ENCODE data around the gene HSPA1A. TPM values are rescaled to one million over a fixed set of nuclear protein-coding genes. Genes with fewer than 3 reads are reported as not detected.
A peak's percentile ranks its signal among the peaks of the same experiment; 100 is the strongest.
"Not testable (repeated sequence)": the region's sequence is repeated elsewhere in the genome, so short reads cannot be mapped to it uniquely, and the experiment has no call there.

HSPA1A gene
- polyA plus RNA-seq, 1 donor (not counting 4 experiments of a cell fraction or from before 2014, with no cell fraction given): 110 TPM

GRCh38 chr6:31797588-31797987 is 17.8 kb upstream of the HSPA1A start:
- Histone ChIP-seq H3K4me3 (ENCODE audit: control insufficient read depth in 2 of 3, extremely low read depth in 1 of 3, insufficient read depth in 2 of 3, low read depth in 1 of 3, low read length in 3 of 3) (no peak overlapping the region), H3K9ac (ENCODE audit: control insufficient read depth, extremely low read depth, insufficient read depth, low read length) (no peak overlapping the region), H3K27ac (ENCODE audit: control insufficient read depth, insufficient read depth, low read length) (no peak overlapping the region), H3K27me3 (ENCODE audit: control insufficient read depth, extremely low read depth, insufficient read depth, low read length) (no peaks in the 10 kb centered on the region), H3K4me1 (ENCODE audit: control insufficient read depth, extremely low read depth, insufficient read depth, low read length) (peaks cover 26% of the 10 kb centered on the region), H3K9me1 (ENCODE audit: control insufficient read depth, extremely low read depth, insufficient read depth, low read length) (no peaks in the 10 kb centered on the region), H2AFZ (ENCODE audit: control insufficient read depth, low read length) (no peak overlapping the region), H3K36me3 (ENCODE audit: control insufficient read depth in 2 of 2, extremely low read depth in 1 of 2, insufficient read depth in 2 of 2, low read length in 2 of 2) (peaks cover 0 to 9% of the 10 kb centered on the region in 2 experiments), H3K9me3 (ENCODE audit: control insufficient read depth, low read depth, low read length) (no peaks in the 10 kb centered on the region), H4K20me1 (ENCODE audit: control insufficient read depth, extremely low read depth, insufficient read depth, low read length) (no peaks in the 10 kb centered on the region), H3K79me2 (ENCODE audit: control insufficient read depth, insufficient read depth, low read length) (peaks cover 25% of the 10 kb centered on the region), H3K4me2 (ENCODE audit: control insufficient read depth, extremely low read depth, insufficient read depth, low read depth, low read length) (peak overlapping the region; percentile 2)
- TF ChIP-seq CTCF (optimal IDR thresholded peaks at IDR 0.05 in 1 of 3, IDR thresholded peaks at IDR 0.05 in 1 of 3, conservative IDR thresholded peaks at IDR 0.05 in 1 of 3; ENCODE audit: extremely low read depth in 1 of 3, insufficient read depth in 2 of 3, low read length in 3 of 3) (no peak), EZH2 (IDR thresholded peaks at IDR 0.05; ENCODE audit: low read length) (no peak)
- no peak for FAIRE-seq
- no peak for DNase-seq (ENCODE audit: low read depth, low spot score)
- dilution Hi-C loops (cut with MboI; ENCODE audit: extremely low pct_ligation_motif_present, low sequenced_read_pairs): no loop called here

- no peaks in the 10 kb centered on the region for H3K27me3 ChIP-seq (ENCODE audit: control insufficient read depth, extremely low read depth, insufficient read depth, low read length)
- TF ChIP-seq EZH2 (IDR thresholded peaks at IDR 0.05; ENCODE audit: low read length) (no peak), CTCF (optimal IDR thresholded peaks at IDR 0.05 in 1 of 3, IDR thresholded peaks at IDR 0.05 in 1 of 3, conservative IDR thresholded peaks at IDR 0.05 in 1 of 3; ENCODE audit: extremely low read depth in 1 of 3, insufficient read depth in 2 of 3, low read length in 3 of 3) (no peak)
- H3K9me3 ChIP-seq (ENCODE audit: control insufficient read depth, low read depth, low read length): no peaks in the 10 kb centered on the region
- no peak overlapping the region for H3K27ac ChIP-seq (ENCODE audit: control insufficient read depth, insufficient read depth, low read length)
- no peaks in the 10 kb centered on the region for H3K9me1 ChIP-seq (ENCODE audit: control insufficient read depth, extremely low read depth, insufficient read depth, low read length)
- H3K9ac ChIP-seq (ENCODE audit: control insufficient read depth, extremely low read depth, insufficient read depth, low read length): no peak overlapping the region
- dilution Hi-C loops (cut with MboI; ENCODE audit: extremely low pct_ligation_motif_present, low sequenced_read_pairs): no loop called here
- FAIRE-seq (no peak), DNase-seq (ENCODE audit: low read depth, low spot score) (no peak)
- H3K79me2 ChIP-seq (ENCODE audit: control insufficient read depth, insufficient read depth, low read length): peaks cover 11% of the 10 kb centered on the region
- peaks cover 16% of the 10 kb centered on the region for H3K4me1 ChIP-seq (ENCODE audit: control insufficient read depth, extremely low read depth, insufficient read depth, low read length)
- no peak overlapping the region for H3K4me2 ChIP-seq (ENCODE audit: control insufficient read depth, extremely low read depth, insufficient read depth, low read depth, low read length)
- H4K20me1 ChIP-seq (ENCODE audit: control insufficient read depth, extremely low read depth, insufficient read depth, low read length): no peaks in the 10 kb centered on the region
- H3K4me3 ChIP-seq (ENCODE audit: control insufficient read depth in 2 of 3, extremely low read depth in 1 of 3, insufficient read depth in 2 of 3, low read depth in 1 of 3, low read length in 3 of 3): no peak overlapping the region
- H3K36me3 ChIP-seq (ENCODE audit: control insufficient read depth in 2 of 2, extremely low read depth in 1 of 2, insufficient read depth in 2 of 2, low read length in 2 of 2): peaks cover 0 to 5% of the 10 kb centered on the region in 2 experiments
- no peak overlapping the region for H2AFZ ChIP-seq (ENCODE audit: control insufficient read depth, low read length)
Observed at GRCh38 chr6:31799781-31800180, 15.6 kb upstream of the HSPA1A start.

GRCh38 chr6:31801031-31801927 is 14.1 kb upstream of the HSPA1A start:
- H3K9ac ChIP-seq (ENCODE audit: control insufficient read depth, extremely low read depth, insufficient read depth, low read length); DNase-seq (ENCODE audit: low read depth, low spot score); FAIRE-seq; H2AFZ ChIP-seq (ENCODE audit: control insufficient read depth, low read length); H4K20me1 ChIP-seq (ENCODE audit: control insufficient read depth, extremely low read depth, insufficient read depth, low read length); H3K27ac ChIP-seq (ENCODE audit: control insufficient read depth, insufficient read depth, low read length); H3K4me2 ChIP-seq (ENCODE audit: control insufficient read depth, extremely low read depth, insufficient read depth, low read depth, low read length); H3K9me1 ChIP-seq (ENCODE audit: control insufficient read depth, extremely low read depth, insufficient read depth, low read length); H3K36me3 ChIP-seq (ENCODE audit: control insufficient read depth in 2 of 2, extremely low read depth in 1 of 2, insufficient read depth in 2 of 2, low read length in 2 of 2); H3K9me3 ChIP-seq (ENCODE audit: control insufficient read depth, low read depth, low read length); H3K79me2 ChIP-seq (ENCODE audit: control insufficient read depth, insufficient read depth, low read length); dilution Hi-C loops (cut with MboI; ENCODE audit: extremely low pct_ligation_motif_present, low sequenced_read_pairs); H3K4me3 ChIP-seq (ENCODE audit: control insufficient read depth in 2 of 3, extremely low read depth in 1 of 3, insufficient read depth in 2 of 3, low read depth in 1 of 3, low read length in 3 of 3); H3K27me3 ChIP-seq (ENCODE audit: control insufficient read depth, extremely low read depth, insufficient read depth, low read length): not testable (repeated sequence)
- H3K4me1 ChIP-seq (ENCODE audit: control insufficient read depth, extremely low read depth, insufficient read depth, low read length): peaks cover 19% of the 10 kb centered on the region
